CD4-positive, alpha-beta T cell treated with Interleukin-1 beta for 1 hour (primary cell): ENCODE data around the gene ATAD3B.
"Not testable (repeated sequence)": the region's sequence is repeated elsewhere in the genome, so short reads cannot be mapped to it uniquely, and the experiment has no call there.

Experiments used
- DNase-seq, 2 donors: peaks; one replicate each; pipeline ENCODE4 v3.0.0-alpha.2; 2020 to 2022

ATAD3B gene

GRCh38 chr1:1452365-1452739 lies 19.2 kb upstream of the ATAD3B start:
- DNase-seq, result not testable (repeated sequence)

GRCh38 chr1:1452882-1453281 lies 18.7 kb upstream of the ATAD3B start:
- no peak for DNase-seq

GRCh38 chr1:1454286-1455056 lies 17.1 kb upstream of the ATAD3B start:
- DNase-seq, result not testable (repeated sequence)

GRCh38 chr1:1455366-1455884 lies 16.1 kb upstream of the ATAD3B start:
- no peak for DNase-seq

- DNase-seq, result not testable (repeated sequence)
Measured at GRCh38 chr1:1455934-1456333, 15.6 kb upstream of the ATAD3B start.

GRCh38 chr1:1456683-1457255 lies 14.8 kb upstream of the ATAD3B start:
- DNase-seq, result not testable (repeated sequence)

- DNase-seq, result not testable (repeated sequence)
Measured at GRCh38 chr1:1459156-1459555, 12.4 kb upstream of the ATAD3B start.

GRCh38 chr1:1459711-1460110 lies 11.9 kb upstream of the ATAD3B start:
- DNase-seq, result not testable (repeated sequence)

GRCh38 chr1:1460540-1461130 lies 10.9 kb upstream of the ATAD3B start:
- DNase-seq, result no peak

GRCh38 chr1:1461721-1462317 lies 9.7 kb upstream of the ATAD3B start:
- no peak for DNase-seq

- DNase-seq, result peak; percentile 24 to 31
Measured at GRCh38 chr1:1462318-1462966, 9.1 kb upstream of the ATAD3B start.

GRCh38 chr1:1463312-1463711 lies 8.3 kb upstream of the ATAD3B start:
- no peak for DNase-seq

- DNase-seq, result not testable (repeated sequence)
Measured at GRCh38 chr1:1468196-1468985, 3.2 kb upstream of the ATAD3B start.

- no peak for DNase-seq
Measured at GRCh38 chr1:1470626-1471388, 758 bp upstream of the ATAD3B start.

GRCh38 chr1:1472053-1472876 lies 700 bp downstream of the ATAD3B start:
- peak; percentile 6 to 19 for DNase-seq

- peak in 1 of 2 donors; percentile 49 for DNase-seq
Measured at GRCh38 chr1:1476011-1476410, 4.4 kb downstream of the ATAD3B start.

- DNase-seq, result no peak
Measured at GRCh38 chr1:1477206-1477605, 5.6 kb downstream of the ATAD3B start.

- DNase-seq, result no peak
Measured at GRCh38 chr1:1479547-1480487, 8.3 kb downstream of the ATAD3B start.

- DNase-seq, result not testable (repeated sequence)
Measured at GRCh38 chr1:1480488-1480867, 8.9 kb downstream of the ATAD3B start.
